Posterior cingulate gyrus (tissue), 11 donors: ENCODE measurements around the gene CACNG1.
A peak's percentile ranks its signal among the peaks of the same experiment; 100 is the strongest.

Experiments
- DNase-seq, 10 donors: peaks; one replicate each; pipeline versions ENCODE4 v3.0.0 to v3.0.0-alpha.2; 2020 to 2021; ENCODE audit warnings: mixed read lengths in 3 of 10
- intact Hi-C: fragments of 100-400 bp; cut with DNase I; formaldehyde crosslinking; loops from one replicate; pipeline ENCODE4 v1.15.1; 2023

CACNG1 gene

GRCh38 chr17:67050066-67050465 lies 5.7 kb downstream of the CACNG1 start:
- intact Hi-C loops: no loop called here
- peak in 1 of 10 donors; percentile 10 for DNase-seq

- DNase-seq: peak in 1 of 10 donors; percentile 33
- intact Hi-C loops: no loop called here
Measured at GRCh38 chr17:67050471-67051154, 6.3 kb downstream of the CACNG1 start.

GRCh38 chr17:67051155-67051538 lies 6.8 kb downstream of the CACNG1 start:
- intact Hi-C loops: no loop called here
- no peak for DNase-seq

GRCh38 chr17:67051837-67052236 lies 7.5 kb downstream of the CACNG1 start:
- no peak for DNase-seq
- intact Hi-C loops: no loop called here

GRCh38 chr17:67052720-67053437 lies 8.5 kb downstream of the CACNG1 start:
- intact Hi-C loops: no loop called here
- peak in 1 of 10 donors; percentile 27 for DNase-seq

GRCh38 chr17:67053438-67054000 lies 9.2 kb downstream of the CACNG1 start:
- no peak for DNase-seq
- intact Hi-C loops: no loop called here

- intact Hi-C loops: no loop called here
- DNase-seq: no peak
Measured at GRCh38 chr17:67054011-67054591, 9.7 kb downstream of the CACNG1 start.

GRCh38 chr17:67054608-67055007 lies 10.3 kb downstream of the CACNG1 start:
- intact Hi-C loops: no loop called here
- DNase-seq: no peak

- no peak for DNase-seq
- intact Hi-C loops: no loop called here
Measured at GRCh38 chr17:67055041-67055443, 10.7 kb downstream of the CACNG1 start.

- intact Hi-C loops: no loop called here
- DNase-seq: no peak
Measured at GRCh38 chr17:67055811-67056745, 11.7 kb downstream of the CACNG1 start.

- intact Hi-C loops: no loop called here
- DNase-seq: no peak
Measured at GRCh38 chr17:67056746-67057490, 12.6 kb downstream of the CACNG1 start.

GRCh38 chr17:67058036-67058435 lies 13.7 kb downstream of the CACNG1 start:
- intact Hi-C loops: no loop called here

GRCh38 chr17:67059372-67059771 lies 15.0 kb downstream of the CACNG1 start:
- intact Hi-C loops: no loop called here
- DNase-seq: no peak

More at GRCh38 chr17:67058036-67058435, 13.7 kb downstream of the CACNG1 start:
- no peak for DNase-seq

- intact Hi-C loops: no loop called here
- DNase-seq: no peak
Measured at GRCh38 chr17:67063141-67063540, 18.8 kb downstream of the CACNG1 start.

- DNase-seq: no peak
- intact Hi-C loops: no loop called here
Measured at GRCh38 chr17:67066717-67067116, 22.4 kb downstream of the CACNG1 start.

- no peak for DNase-seq
- intact Hi-C loops: no loop called here
Measured at GRCh38 chr17:67067571-67068482, 23.5 kb downstream of the CACNG1 start.

- intact Hi-C loops: no loop called here
- no peak for DNase-seq
Measured at GRCh38 chr17:67068999-67069398, 24.6 kb downstream of the CACNG1 start.

GRCh38 chr17:67069603-67070136 lies 25.3 kb downstream of the CACNG1 start:
- intact Hi-C loops: no loop called here

More at GRCh38 chr17:67069603-67070136, 25.3 kb downstream of the CACNG1 start:
- no peak for DNase-seq
